SU-DHL-6 (cell line): ENCODE results near the gene RUNX1.

Experiments used
- H2AFZ ChIP-seq: fragments of 200-600 bp; sonication (generic); 2 replicates; pipeline ENCODE4 v1.6.1; 2014; ENCODE audit warnings: low read depth, mild to moderate bottlenecking, moderate library complexity, mixed read lengths, antibody characterized with exemption, low read length; ENCODE audit not compliant: severe bottlenecking
- H3F3A ChIP-seq: fragments of 200-600 bp; shearing (Covaris generic); 2 replicates; pipeline ENCODE4 v1.6.0; 2016; ENCODE audit warnings: antibody characterized with exemption, mild to moderate bottlenecking; ENCODE audit not compliant: insufficient read depth
- H3K27ac ChIP-seq: fragments of 200-600 bp; sonication (generic); 2 replicates; pipeline ENCODE4 v1.5.1; 2016; ENCODE audit warnings: low read depth, mild to moderate bottlenecking, low read length, moderate library complexity, mixed read lengths
- H3K27me3 ChIP-seq: fragments of 200-600 bp; sonication (generic), shearing (Covaris generic); 2 replicates; pipeline ENCODE4 v1.6.0; 2014; ENCODE audit warnings: mild to moderate bottlenecking, low read length
- H3K36me3 ChIP-seq: fragments of 200-600 bp; sonication (generic); 2 replicates; pipeline ENCODE4 v1.6.1; 2014; ENCODE audit warnings: mild to moderate bottlenecking, low read length, mixed read lengths
- H3K4me2 ChIP-seq: fragments of 300-600, 200-600 bp; shearing (Covaris generic), sonication (generic); 2 replicates; pipeline ENCODE4 v1.6.0; 2014; ENCODE audit warnings: low read length, low read depth, mild to moderate bottlenecking; ENCODE audit not compliant: poor library complexity, severe bottlenecking
- H3K4me3 ChIP-seq: fragments of 200-600 bp; sonication (generic); 2 replicates; pipeline ENCODE4 v1.5.1; 2014; ENCODE audit warnings: antibody characterized with exemption, low read length, mild to moderate bottlenecking, mixed read lengths; ENCODE audit not compliant: insufficient read depth, poor library complexity, severe bottlenecking
- H3K79me2 ChIP-seq: fragments of 200-600 bp; sonication (generic); 2 replicates; pipeline ENCODE4 v1.6.1; 2014; ENCODE audit warnings: mild to moderate bottlenecking, low read length, moderate library complexity; ENCODE audit not compliant: insufficient read depth
- H3K9ac ChIP-seq: fragments of 200-600 bp; sonication (generic); 2 replicates; pipeline ENCODE4 v1.7.0; 2014; ENCODE audit warnings: mild to moderate bottlenecking, low read length
- H3K9me2 ChIP-seq: fragments of 200-600 bp; sonication (generic); replicated peaks from 2 replicates; pipeline ENCODE4 v1.6.1; 2014; ENCODE audit warnings: low read length; ENCODE audit not compliant: insufficient read depth
- H3K9me3 ChIP-seq: fragments of 200-600 bp; sonication (generic); 2 replicates; pipeline ENCODE4 v1.6.1; 2014; ENCODE audit warnings: low read length, mixed read lengths; ENCODE audit not compliant: insufficient read depth
- H4K20me1 ChIP-seq: fragments of 200-600 bp; sonication (generic); 2 replicates; pipeline ENCODE4 v1.6.1; 2014; ENCODE audit warnings: low read depth, mild to moderate bottlenecking, antibody characterized with exemption, low read length, moderate library complexity, mixed read lengths
- EZH2phosphoT487 ChIP-seq: fragments of 200-600 bp; sonication (generic), shearing (Covaris generic); conservative IDR thresholded peaks from 2 replicates; pipeline ENCODE4 v1.6.1; 2018; ENCODE audit warnings: mild to moderate bottlenecking, antibody characterized with exemption, low read length, moderate library complexity, mixed read lengths
- TF ChIP-seq, protein P1 (sequence below): fragments of 200-600 bp; sonication (generic); IDR thresholded peaks from one replicate; pipeline ENCODE4 v1.5.1; 2017; ENCODE audit warnings: antibody characterized with exemption, mild to moderate bottlenecking, low read length, moderate library complexity; ENCODE audit not compliant: insufficient read depth, poor library complexity, severe bottlenecking

The RUNX1 gene

DNA sequence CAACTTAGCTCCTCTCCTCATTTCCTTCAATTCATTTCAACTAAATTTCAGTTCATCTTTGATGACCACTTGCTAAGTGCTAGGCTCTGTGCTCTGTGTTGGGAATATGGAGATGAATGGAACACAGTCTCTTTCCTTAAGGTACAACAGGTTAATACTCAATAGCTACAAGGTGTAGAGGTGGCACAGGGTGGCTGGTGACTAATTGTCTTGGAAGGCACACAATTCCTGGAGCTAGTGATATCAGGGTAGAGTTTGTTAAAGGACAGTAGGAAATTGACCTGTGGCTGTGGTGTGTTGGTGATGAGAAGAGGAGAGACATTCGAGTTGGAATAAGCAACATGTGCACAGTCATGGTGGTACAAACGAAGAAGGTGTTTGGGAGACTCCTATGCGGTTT is 124.9 kb downstream of the RUNX1 start:
- no peak overlapping the region for H3K9ac ChIP-seq
- no peaks in the 10 kb centered on the region for H3K9me3 ChIP-seq
- no peaks in the 10 kb centered on the region for H3K27me3 ChIP-seq
- H4K20me1 ChIP-seq: no peaks in the 10 kb centered on the region; the same call in 1 of the 2 replicates
- no peaks in the 10 kb centered on the region for H3K36me3 ChIP-seq
- H3K27ac ChIP-seq: no peak overlapping the region
- H2AFZ ChIP-seq: no peak overlapping the region
- peaks cover 80% of the 10 kb centered on the region for H3K79me2 ChIP-seq
- no peak overlapping the region for H3K4me3 ChIP-seq
- no peaks in the 10 kb centered on the region for H3K9me2 ChIP-seq
- H3K4me2 ChIP-seq: no peak overlapping the region
- no peak for TF ChIP-seq EZH2phosphoT487
- TF ChIP-seq, protein P1, sequence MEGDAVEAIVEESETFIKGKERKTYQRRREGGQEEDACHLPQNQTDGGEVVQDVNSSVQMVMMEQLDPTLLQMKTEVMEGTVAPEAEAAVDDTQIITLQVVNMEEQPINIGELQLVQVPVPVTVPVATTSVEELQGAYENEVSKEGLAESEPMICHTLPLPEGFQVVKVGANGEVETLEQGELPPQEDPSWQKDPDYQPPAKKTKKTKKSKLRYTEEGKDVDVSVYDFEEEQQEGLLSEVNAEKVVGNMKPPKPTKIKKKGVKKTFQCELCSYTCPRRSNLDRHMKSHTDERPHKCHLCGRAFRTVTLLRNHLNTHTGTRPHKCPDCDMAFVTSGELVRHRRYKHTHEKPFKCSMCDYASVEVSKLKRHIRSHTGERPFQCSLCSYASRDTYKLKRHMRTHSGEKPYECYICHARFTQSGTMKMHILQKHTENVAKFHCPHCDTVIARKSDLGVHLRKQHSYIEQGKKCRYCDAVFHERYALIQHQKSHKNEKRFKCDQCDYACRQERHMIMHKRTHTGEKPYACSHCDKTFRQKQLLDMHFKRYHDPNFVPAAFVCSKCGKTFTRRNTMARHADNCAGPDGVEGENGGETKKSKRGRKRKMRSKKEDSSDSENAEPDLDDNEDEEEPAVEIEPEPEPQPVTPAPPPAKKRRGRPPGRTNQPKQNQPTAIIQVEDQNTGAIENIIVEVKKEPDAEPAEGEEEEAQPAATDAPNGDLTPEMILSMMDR: no peak
- no peaks in the 10 kb centered on the region for H3F3A ChIP-seq

DNA sequence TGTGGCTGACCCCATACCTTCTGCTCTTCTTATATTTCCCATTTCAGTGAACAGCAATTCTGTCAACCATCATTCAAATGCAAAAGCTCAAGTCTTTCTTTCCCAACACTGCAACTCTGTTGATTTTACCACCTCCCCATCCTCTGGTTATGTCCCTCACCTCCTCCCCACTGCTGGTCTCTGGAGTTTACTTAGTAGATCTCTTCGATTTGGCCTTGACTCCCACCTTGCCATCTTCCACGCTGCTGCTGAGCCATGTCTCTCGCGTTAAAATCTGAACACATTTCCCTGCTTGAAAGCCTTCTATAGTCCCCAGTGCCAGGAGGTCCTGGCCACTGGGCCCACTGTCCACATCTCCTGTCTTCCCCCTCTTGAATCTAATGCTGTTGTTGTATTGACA is 125.5 kb downstream of the RUNX1 start:
- no peaks in the 10 kb centered on the region for H3K27me3 ChIP-seq
- H3K36me3 ChIP-seq: no peaks in the 10 kb centered on the region
- H3K9me2 ChIP-seq: no peaks in the 10 kb centered on the region
- H4K20me1 ChIP-seq: no peaks in the 10 kb centered on the region; the same call in 1 of the 2 replicates
- TF ChIP-seq, protein P1: no peak
- TF ChIP-seq EZH2phosphoT487: no peak
- no peak overlapping the region for H3K9ac ChIP-seq
- H3K9me3 ChIP-seq: no peaks in the 10 kb centered on the region
- no peak overlapping the region for H3K4me3 ChIP-seq
- no peak overlapping the region for H2AFZ ChIP-seq
- no peaks in the 10 kb centered on the region for H3F3A ChIP-seq
- no peak overlapping the region for H3K27ac ChIP-seq
- no peak overlapping the region for H3K4me2 ChIP-seq
- H3K79me2 ChIP-seq: peaks cover 78% of the 10 kb centered on the region

DNA sequence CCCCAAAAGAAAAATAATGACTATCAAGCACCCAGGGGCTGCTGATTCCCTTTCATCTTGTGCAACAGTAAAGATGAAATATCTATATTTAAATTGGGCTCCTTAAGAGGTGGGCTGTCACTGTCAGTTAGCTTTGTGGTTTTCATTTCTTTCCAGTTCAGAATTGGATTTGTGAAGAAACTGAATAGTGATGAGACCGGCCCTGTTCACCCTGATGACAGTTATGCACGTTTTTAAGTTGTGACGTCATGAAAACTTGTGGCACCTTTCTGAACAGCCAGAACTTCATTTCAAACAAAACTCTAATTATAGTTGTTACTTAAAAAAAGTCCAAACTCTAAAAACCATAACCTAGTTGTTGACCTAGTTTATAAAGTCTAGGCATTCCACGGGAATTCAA is 125.9 kb downstream of the RUNX1 start:
- no peaks in the 10 kb centered on the region for H3K9me3 ChIP-seq
- H3K9me2 ChIP-seq: no peaks in the 10 kb centered on the region
- no peak overlapping the region for H3K4me2 ChIP-seq
- TF ChIP-seq EZH2phosphoT487: no peak
- TF ChIP-seq, protein P1: no peak
- H3K4me3 ChIP-seq: no peak overlapping the region
- H3K9ac ChIP-seq: no peak overlapping the region
- H3K36me3 ChIP-seq: no peaks in the 10 kb centered on the region
- no peak overlapping the region for H2AFZ ChIP-seq
- H3F3A ChIP-seq: no peaks in the 10 kb centered on the region
- no peak overlapping the region for H3K27ac ChIP-seq
- no peaks in the 10 kb centered on the region for H3K27me3 ChIP-seq
- peaks cover 74% of the 10 kb centered on the region for H3K79me2 ChIP-seq
- no peaks in the 10 kb centered on the region; the same call in 1 of the 2 replicates for H4K20me1 ChIP-seq
